HepG2 (cell line): ENCODE results near the gene PA2G4. TPM values are rescaled to one million over a fixed set of nuclear protein-coding genes. Genes with fewer than 3 reads are reported as not detected.

Experiments used
- CC2D1A ChIP-seq: sonication (generic); formaldehyde crosslinking; IDR thresholded peaks from 2 replicates; pipeline ENCODE4 v1.8.1; 2023; ENCODE audit warnings: mild to moderate bottlenecking, missing genetic modification reagents
- CREBL2 ChIP-seq: sonication (generic); formaldehyde crosslinking; IDR thresholded peaks from 2 replicates; pipeline ENCODE4 v1.8.1; 2023; ENCODE audit warnings: missing genetic modification reagents, mild to moderate bottlenecking, borderline replicate concordance
- CTCF ChIP-seq: sonication (generic); formaldehyde crosslinking; IDR thresholded peaks from 2 replicates; pipeline ENCODE4 v1.5.0; 2020; ENCODE audit warnings: mild to moderate bottlenecking, missing genetic modification reagents, moderate library complexity
- ESRRA ChIP-seq: sonication (generic); formaldehyde crosslinking; IDR thresholded peaks from 2 replicates; pipeline ENCODE4 v1.5.1; 2020; ENCODE audit warnings: mild to moderate bottlenecking, low read depth, missing genetic modification reagents
- FIP1L1 ChIP-seq: fragments of 200-400 bp; formaldehyde crosslinking; IDR thresholded peaks from 2 replicates; pipeline ENCODE4 v1.6.1; 2018; ENCODE audit warnings: low read depth, mild to moderate bottlenecking, low read length, moderate library complexity, borderline replicate concordance; ENCODE audit not compliant: insufficient read depth
- HNF4G ChIP-seq, 2 experiments: sonication (generic) in 1 of 2; formaldehyde crosslinking in 1 of 2; IDR thresholded peaks; 2 replicates each; pipeline versions ENCODE4 v1.4.0 to v1.6.1; 2011 to 2020; ENCODE audit warnings: borderline replicate concordance in 2 of 2, low read depth in 2 of 2, mild to moderate bottlenecking in 2 of 2, low read length in 1 of 2, missing genetic modification reagents in 1 of 2, moderate library complexity in 1 of 2
- MAFF ChIP-seq: IDR thresholded peaks from 2 replicates; pipeline ENCODE4 v1.6.1; 2011; ENCODE audit warnings: low read depth, low read length, improper control_type of control experiment
- PBX2 ChIP-seq: IDR thresholded peaks from 2 replicates; pipeline ENCODE4 v1.6.1; 2016; ENCODE audit warnings: control low read depth
- RBM22 ChIP-seq: fragments of 200-400 bp; formaldehyde crosslinking; optimal IDR thresholded peaks from 2 replicates; pipeline ENCODE3; 2017; ENCODE audit warnings: mild to moderate bottlenecking, low read length, moderate library complexity
- SOX5 ChIP-seq: IDR thresholded peaks from 2 replicates; pipeline ENCODE4 v1.6.1; 2016; ENCODE audit warnings: borderline replicate concordance
- SRF ChIP-seq: IDR thresholded peaks from 2 replicates; pipeline ENCODE4 v1.6.1; 2011; ENCODE audit warnings: mild to moderate bottlenecking, low read depth, low read length, moderate library complexity
- TEAD3 ChIP-seq: optimal IDR thresholded peaks from 2 replicates; pipeline ENCODE3; 2016; ENCODE audit warnings: borderline replicate concordance
- TFDP2 ChIP-seq: sonication (generic); formaldehyde crosslinking; IDR thresholded peaks from 2 replicates; pipeline ENCODE4 v1.4.0; 2020; ENCODE audit warnings: missing genetic modification reagents
- ZBTB37 ChIP-seq: sonication (generic); formaldehyde crosslinking; IDR thresholded peaks from 2 replicates; pipeline ENCODE4 v1.4.0; 2020; ENCODE audit warnings: mild to moderate bottlenecking, missing genetic modification reagents
- ZHX1 ChIP-seq: sonication (generic); formaldehyde crosslinking; IDR thresholded peaks from 2 replicates; pipeline ENCODE4 v1.8.1; 2022; ENCODE audit warnings: low read depth, mild to moderate bottlenecking, missing genetic modification reagents
- ZNF20 ChIP-seq: sonication (generic); formaldehyde crosslinking; IDR thresholded peaks from 2 replicates; pipeline ENCODE4 v1.4.0; 2020; ENCODE audit warnings: mild to moderate bottlenecking, moderate library complexity, missing genetic modification reagents
- ZNF234 ChIP-seq: sonication (generic); formaldehyde crosslinking; conservative IDR thresholded peaks from 2 replicates; pipeline ENCODE4 v1.5.1; 2020; ENCODE audit warnings: mild to moderate bottlenecking, missing genetic modification reagents
- ZNF709 ChIP-seq: sonication (generic); formaldehyde crosslinking; IDR thresholded peaks from 2 replicates; pipeline ENCODE4 v1.5.0; 2020; ENCODE audit warnings: mild to moderate bottlenecking, missing genetic modification reagents
- ZNF878 ChIP-seq: sonication (generic); formaldehyde crosslinking; IDR thresholded peaks from 2 replicates; pipeline ENCODE4 v1.8.1; 2023; ENCODE audit warnings: mild to moderate bottlenecking, missing genetic modification reagents, moderate library complexity
- polyA plus RNA-seq, 8 experiments: library from polyadenylated mRNA; depleted of rRNA in 3 of 8; stranded (reverse) in 7 of 8; unstranded in 1 of 8; fragments of >200 nt; fragmentation: Illumina TruSeq in 4 of 8; extraction: Trizol in 4 of 8; gene quantifications; 2 replicates each; pipeline versions ENCODE4 v1.2.1 to v1.2.3, GENCODE V29; 2011 to 2016; ENCODE audit warnings: low read depth in 4 of 8, missing spikeins in 1 of 8, mixed read lengths in 1 of 8; ENCODE audit not compliant: insufficient read depth in 1 of 8
- total RNA-seq, 5 experiments: library from RNA; depleted of rRNA; stranded (reverse); fragments of >200 nt; fragmentation: Illumina TruSeq; extraction: Trizol; gene quantifications; 2 replicates each; pipeline ENCODE4 v1.2.3, GENCODE V29; 2016; ENCODE audit warnings: low read depth in 1 of 5

PA2G4 gene
- total and polyA plus RNA-seq, 2 of the 13 experiments (the other 11 are each of a cell fraction or from before 2014, with no cell fraction given): 147 to 240 TPM

GRCh38 chr12:56152756-56153677 lies 48.7 kb downstream of the PA2G4 start (continued):
- TF ChIP-seq CTCF (CRISPR knock-in tag) (no peak), ZBTB37 (no peak), ZNF234 (no peak), ZNF20 (no peak), PBX2 (CRISPR knock-in tag) (no peak), ZNF709 (CRISPR knock-in tag) (no peak), ZHX1 (CRISPR knock-in tag) (no peak), FIP1L1 (no peak), ZNF878 (CRISPR knock-in tag) (peak; percentile 67; the same call in 1 of the 2 replicates), SOX5 (CRISPR knock-in tag) (0 out of 2 replicates have a peak, but pooled peaks have one; percentile 24), ESRRA (no peak), SRF (no peak), MAFF (no peak), RBM22 (no peak), CC2D1A (no peak), HNF4G (IDR thresholded peaks at IDR 0.05; ENCODE audit: borderline replicate concordance, low read depth, low read length) (no peak), HNF4G (CRISPR knock-in tag; IDR thresholded peaks at IDR 0.05; ENCODE audit: borderline replicate concordance, low read depth) (no peak), TFDP2 (no peak), CREBL2 (CRISPR knock-in tag) (no peak), TEAD3 (CRISPR knock-in tag) (no peak)
